OCI-LY1 (cell line): Measurements from ENCODE around the gene NADK.

Source experiments
- H2AFZ ChIP-seq: fragments of 200-600 bp; sonication (generic), shearing (Covaris generic); 2 replicates; pipeline ENCODE4 v1.6.0; 2014; ENCODE audit warnings: antibody characterized with exemption, mild to moderate bottlenecking, low read length
- H3F3A ChIP-seq: fragments of 200-600 bp; sonication (generic), shearing (Covaris generic); 2 replicates; pipeline ENCODE4 v1.6.0; 2014; ENCODE audit warnings: mild to moderate bottlenecking, antibody characterized with exemption, low read length, moderate library complexity; ENCODE audit not compliant: insufficient read depth
- H3K27ac ChIP-seq: fragments of 200-600 bp; sonication (generic); 2 replicates; pipeline ENCODE4 v1.5.1; 2014; ENCODE audit warnings: low read length, mixed run types, mild to moderate bottlenecking, low read depth; ENCODE audit not compliant: poor library complexity, severe bottlenecking
- H3K27me3 ChIP-seq: fragments of 200-600 bp; sonication (generic); 2 replicates; pipeline ENCODE4 v1.6.0; 2014; ENCODE audit warnings: antibody characterized with exemption, mild to moderate bottlenecking, low read length, moderate library complexity; ENCODE audit not compliant: insufficient read depth
- H3K36me3 ChIP-seq: fragments of 200-600 bp; sonication (generic); 2 replicates; pipeline ENCODE4 v1.6.1; 2014; ENCODE audit warnings: mild to moderate bottlenecking, antibody characterized with exemption, low read length, moderate library complexity, mixed read lengths; ENCODE audit not compliant: insufficient read depth
- H3K4me1 ChIP-seq: fragments of 200-600 bp; sonication (generic); 2 replicates; pipeline ENCODE4 v1.5.1; 2014; ENCODE audit warnings: mild to moderate bottlenecking, low read length, moderate library complexity; ENCODE audit not compliant: insufficient read depth, severe bottlenecking
- H3K4me2 ChIP-seq: fragments of 200-600 bp; sonication (generic), shearing (Covaris generic); 2 replicates; pipeline ENCODE4 v1.6.1; 2014; ENCODE audit warnings: low read length
- H3K4me3 ChIP-seq: fragments of 200-600 bp; sonication (generic); 2 replicates; pipeline ENCODE4 v1.5.1; 2014; ENCODE audit warnings: low read length, low read depth, mild to moderate bottlenecking, mixed read lengths; ENCODE audit not compliant: poor library complexity, severe bottlenecking
- H3K79me2 ChIP-seq: fragments of 200-600 bp; shearing (Covaris generic); 2 replicates; pipeline ENCODE4 v1.6.1; 2016; ENCODE audit warnings: mixed run types, low read length, mixed read lengths; ENCODE audit not compliant: insufficient read depth
- H3K9ac ChIP-seq: fragments of 200-600 bp; sonication (generic), shearing (Covaris generic); 2 replicates; pipeline ENCODE4 v1.6.1; 2014; ENCODE audit warnings: mild to moderate bottlenecking, low read length, mixed read lengths
- H3K9me2 ChIP-seq: fragments of 200-600 bp; sonication (generic), shearing (Covaris generic); 2 replicates; pipeline ENCODE4 v1.6.1; 2014; ENCODE audit warnings: low read depth, mild to moderate bottlenecking, low read length, mixed read lengths
- H3K9me3 ChIP-seq: fragments of 200-600 bp; shearing (Covaris generic); 2 replicates; pipeline ENCODE4 v1.6.1; 2014; ENCODE audit warnings: low read length, mixed read lengths
- H4K20me1 ChIP-seq: fragments of 200-600 bp; sonication (generic), shearing (Covaris generic); 2 replicates; pipeline ENCODE4 v1.6.0; 2016; ENCODE audit warnings: mild to moderate bottlenecking, low read length; ENCODE audit not compliant: insufficient read depth
- EZH2 ChIP-seq: fragments of 200-600 bp; sonication (generic), shearing (Covaris generic); IDR thresholded peaks from 2 replicates; pipeline ENCODE4 v1.8.0; 2017; ENCODE audit warnings: borderline replicate concordance, mixed run types, mild to moderate bottlenecking, antibody characterized with exemption, low read length, moderate library complexity, mixed read lengths
- TF ChIP-seq, protein P1 (sequence below): fragments of 200-600 bp; sonication (generic), shearing (Covaris generic); IDR thresholded peaks from 2 replicates; pipeline ENCODE4 v1.5.1; 2017; ENCODE audit warnings: mild to moderate bottlenecking, antibody characterized with exemption, low read length, moderate library complexity, mixed read lengths

The NADK gene

DNA sequence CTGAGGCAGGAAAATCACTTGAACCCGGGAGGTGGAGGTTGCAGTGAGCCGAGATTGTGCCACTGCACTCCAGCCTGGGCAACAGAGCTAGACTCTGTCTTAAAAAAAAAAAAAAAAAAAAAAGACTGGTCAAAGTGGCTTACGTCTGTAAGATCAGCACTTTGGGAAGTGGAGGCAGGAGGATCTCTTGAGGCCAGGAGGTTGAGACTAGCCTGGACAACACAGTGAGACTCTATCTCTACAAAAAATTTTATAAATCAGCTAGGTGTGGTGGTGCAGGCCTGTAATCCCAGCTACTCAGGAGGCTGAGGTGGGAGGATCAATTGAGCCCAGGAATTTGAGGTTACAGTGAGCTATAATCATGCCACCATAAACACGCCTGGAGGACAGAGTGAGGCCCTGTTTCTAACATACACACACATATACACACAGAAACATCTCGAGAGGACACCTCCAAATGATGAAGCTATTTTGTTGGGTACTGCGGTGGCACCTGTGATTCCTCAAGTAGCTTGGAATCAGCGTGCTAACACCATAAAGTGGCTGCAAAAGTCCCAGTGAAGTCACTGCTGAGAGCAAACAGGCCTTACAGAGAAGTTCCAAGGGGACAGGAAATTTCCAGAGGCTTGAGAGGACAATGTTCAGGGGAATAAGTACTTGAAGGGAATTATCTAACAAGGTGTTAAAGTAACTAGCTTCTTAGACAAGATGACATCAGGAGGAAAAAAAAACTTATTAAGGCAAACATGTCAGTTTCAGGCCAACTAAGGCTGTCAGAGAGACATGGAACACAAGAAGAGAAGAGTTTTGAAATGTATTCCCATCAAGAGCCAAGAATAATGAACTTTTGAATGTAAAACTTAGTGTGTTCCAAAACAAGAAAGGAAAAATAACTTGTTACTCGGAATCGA is 1.3 kb downstream of the NADK start:
- Histone ChIP-seq H3K4me2 (peak overlapping the region; percentile 84), H3K9me3 (no peaks in the 10 kb centered on the region), H3K9ac (peak overlapping the region; percentile 92), H3K27ac (peak overlapping the region; percentile 93), H2AFZ (no peak overlapping the region), H3F3A (peaks cover 12% of the 10 kb centered on the region; the same call in 1 of the 2 replicates), H3K4me1 (peaks cover 56% of the 10 kb centered on the region), H3K27me3 (no peaks in the 10 kb centered on the region), H3K36me3 (peaks cover 43% of the 10 kb centered on the region), H3K4me3 (peak overlapping the region; percentile 81), H4K20me1 (no peaks in the 10 kb centered on the region), H3K79me2 (peaks cover 61% of the 10 kb centered on the region), H3K9me2 (no peaks in the 10 kb centered on the region)
- TF ChIP-seq, protein P1, sequence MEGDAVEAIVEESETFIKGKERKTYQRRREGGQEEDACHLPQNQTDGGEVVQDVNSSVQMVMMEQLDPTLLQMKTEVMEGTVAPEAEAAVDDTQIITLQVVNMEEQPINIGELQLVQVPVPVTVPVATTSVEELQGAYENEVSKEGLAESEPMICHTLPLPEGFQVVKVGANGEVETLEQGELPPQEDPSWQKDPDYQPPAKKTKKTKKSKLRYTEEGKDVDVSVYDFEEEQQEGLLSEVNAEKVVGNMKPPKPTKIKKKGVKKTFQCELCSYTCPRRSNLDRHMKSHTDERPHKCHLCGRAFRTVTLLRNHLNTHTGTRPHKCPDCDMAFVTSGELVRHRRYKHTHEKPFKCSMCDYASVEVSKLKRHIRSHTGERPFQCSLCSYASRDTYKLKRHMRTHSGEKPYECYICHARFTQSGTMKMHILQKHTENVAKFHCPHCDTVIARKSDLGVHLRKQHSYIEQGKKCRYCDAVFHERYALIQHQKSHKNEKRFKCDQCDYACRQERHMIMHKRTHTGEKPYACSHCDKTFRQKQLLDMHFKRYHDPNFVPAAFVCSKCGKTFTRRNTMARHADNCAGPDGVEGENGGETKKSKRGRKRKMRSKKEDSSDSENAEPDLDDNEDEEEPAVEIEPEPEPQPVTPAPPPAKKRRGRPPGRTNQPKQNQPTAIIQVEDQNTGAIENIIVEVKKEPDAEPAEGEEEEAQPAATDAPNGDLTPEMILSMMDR = no peak

GRCh38 chr1:1775327-1776226 is 2.7 kb downstream of the NADK start:
- peaks cover 74% of the 10 kb centered on the region for H3K79me2 ChIP-seq
- H3K27me3 ChIP-seq = no peaks in the 10 kb centered on the region
- peaks cover 42% of the 10 kb centered on the region for H3K4me1 ChIP-seq
- peaks cover 54% of the 10 kb centered on the region for H3K36me3 ChIP-seq
- no peak for TF ChIP-seq EZH2
- TF ChIP-seq, protein P1 = no peak; the same call in 1 of the 2 replicates
- H3K9me3 ChIP-seq = peaks cover 6% of the 10 kb centered on the region
- H3K9me2 ChIP-seq = no peaks in the 10 kb centered on the region
- H3K9ac ChIP-seq = peak overlapping the region; percentile 92; the same call in 1 of the 2 replicates
- H3K4me2 ChIP-seq = peak overlapping the region; percentile 84
- H3K4me3 ChIP-seq = peak overlapping the region; percentile 81
- H2AFZ ChIP-seq = no peak overlapping the region
- peak overlapping the region; percentile 93 for H3K27ac ChIP-seq
- no peaks in the 10 kb centered on the region for H4K20me1 ChIP-seq
- peaks cover 6% of the 10 kb centered on the region; the same call in 1 of the 2 replicates for H3F3A ChIP-seq

GRCh38 chr1:1773874-1774273 is 4.4 kb downstream of the NADK start:
- no peak overlapping the region for H3K4me2 ChIP-seq
- H3K79me2 ChIP-seq = peaks cover 91% of the 10 kb centered on the region
- peaks cover 6% of the 10 kb centered on the region for H3K9me3 ChIP-seq
- H3K27me3 ChIP-seq = no peaks in the 10 kb centered on the region
- H4K20me1 ChIP-seq = no peaks in the 10 kb centered on the region
- H3K4me1 ChIP-seq = peaks cover 25% of the 10 kb centered on the region
- TF ChIP-seq EZH2 = no peak
- TF ChIP-seq, protein P1 = no peak
- H3F3A ChIP-seq = no peaks in the 10 kb centered on the region
- H2AFZ ChIP-seq = no peak overlapping the region
- no peak overlapping the region for H3K9ac ChIP-seq
- H3K4me3 ChIP-seq = no peak overlapping the region
- H3K36me3 ChIP-seq = peaks cover 71% of the 10 kb centered on the region
- H3K27ac ChIP-seq = no peak overlapping the region
- no peaks in the 10 kb centered on the region for H3K9me2 ChIP-seq
